Loucy (cell line): ENCODE results near the gene ATP8B3.

Experiments used
- CTCF ChIP-seq: fragments of 200-600 bp; sonication (generic); conservative IDR thresholded peaks from 2 replicates; pipeline ENCODE4 v1.5.1; 2014; ENCODE audit warnings: mild to moderate bottlenecking, antibody characterized with exemption, low read length
- EZH2phosphoT487 ChIP-seq: fragments of 200-600 bp; IDR thresholded peaks from 2 replicates; pipeline ENCODE4 v1.6.1; 2018; ENCODE audit warnings: antibody characterized with exemption, mild to moderate bottlenecking, moderate library complexity, borderline replicate concordance

- TF ChIP-seq CTCF (no peak), EZH2phosphoT487 (no peak)
These were observed 49.5 kb upstream of the ATP8B3 start for GRCh38 chr19:1861599-1862031.
